Neural crest cell (in vitro differentiated cells): ENCODE measurements around the gene MAML3. TPM values are rescaled to one million over a fixed set of nuclear protein-coding genes. Genes with fewer than 3 reads are reported as not detected.
A peak's percentile ranks its signal among the peaks of the same experiment; 100 is the strongest.

Experiments used
- DNase-seq: peaks from one replicate; pipeline ENCODE4 v3.0.0; 2021; ENCODE audit warnings: low read depth, mixed read lengths, low spot score
- H3K27ac Mint-ChIP-seq: one replicate; pipeline ENCODE4 v1.8.0; 2021; ENCODE audit warnings: mild to moderate bottlenecking, mixed read lengths; ENCODE audit not compliant: unreplicated experiment
- H3K27me3 Mint-ChIP-seq: 2 replicates; pipeline ENCODE4 v1.8.0; 2021; ENCODE audit warnings: low read depth, mild to moderate bottlenecking, mixed read lengths
- H3K36me3 Mint-ChIP-seq: 2 replicates; pipeline ENCODE4 v1.8.0; 2021; ENCODE audit warnings: low read depth, mild to moderate bottlenecking, mixed read lengths
- H3K4me1 Mint-ChIP-seq: 2 replicates; pipeline ENCODE4 v1.8.0; 2021; ENCODE audit warnings: mixed read lengths
- H3K4me3 Mint-ChIP-seq: one replicate; pipeline ENCODE4 v1.8.0; 2021; ENCODE audit warnings: mild to moderate bottlenecking, mixed read lengths
- H3K9me3 Mint-ChIP-seq: 2 replicates; pipeline ENCODE4 v1.8.0; 2021; ENCODE audit warnings: mixed read lengths
- CTCF ChIP-seq: fragments of 200-600 bp; sonication (generic); conservative IDR thresholded peaks from 2 replicates; pipeline ENCODE4 v1.5.0; 2021; ENCODE audit warnings: antibody characterized with exemption, mild to moderate bottlenecking
- total RNA-seq: library from RNA; stranded (reverse); gene quantifications from 2 replicates; pipeline ENCODE4 v1.2.1, GENCODE V29; 2021

MAML3 gene
- total RNA-seq, 1 donor from 2014 or later: 21.8 TPM

DNA sequence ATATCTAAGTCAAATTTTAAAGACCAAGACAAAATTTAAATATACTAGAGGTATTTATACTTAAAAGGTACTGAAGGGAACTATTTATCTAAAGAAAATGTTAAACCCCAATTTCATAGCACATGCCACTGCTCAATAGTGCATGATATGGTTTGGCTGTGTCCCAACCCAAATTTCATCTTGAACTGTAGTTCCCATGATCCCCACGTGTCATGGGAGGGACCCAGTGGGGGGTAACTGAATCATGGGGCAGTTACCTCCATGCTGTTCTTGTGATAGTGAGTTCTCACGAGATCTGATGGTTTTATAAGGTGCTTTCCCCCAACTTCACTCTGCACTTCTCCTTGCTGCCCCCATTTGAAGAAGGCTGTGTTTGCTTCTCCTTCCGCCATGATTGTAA is 32.3 kb downstream of the MAML3 start:
- Mint-ChIP-seq H3K9me3 (no peaks in the 10 kb centered on the region), H3K4me3 (no peak overlapping the region), H3K27ac (peak overlapping the region; percentile 21), H3K27me3 (no peaks in the 10 kb centered on the region), H3K36me3 (no peaks in the 10 kb centered on the region), H3K4me1 (peaks cover 25% of the 10 kb centered on the region)
- no peak for DNase-seq
- TF ChIP-seq CTCF: no peak

GRCh38 chr4:140118931-140119640 is 34.9 kb downstream of the MAML3 start:
- DNase-seq: no peak
- no peak overlapping the region for H3K27ac Mint-ChIP-seq
- no peaks in the 10 kb centered on the region for H3K36me3 Mint-ChIP-seq
- TF ChIP-seq CTCF: no peak
- H3K9me3 Mint-ChIP-seq: no peaks in the 10 kb centered on the region
- H3K4me1 Mint-ChIP-seq: peaks cover 31% of the 10 kb centered on the region
- H3K27me3 Mint-ChIP-seq: no peaks in the 10 kb centered on the region
- no peak overlapping the region for H3K4me3 Mint-ChIP-seq

DNA sequence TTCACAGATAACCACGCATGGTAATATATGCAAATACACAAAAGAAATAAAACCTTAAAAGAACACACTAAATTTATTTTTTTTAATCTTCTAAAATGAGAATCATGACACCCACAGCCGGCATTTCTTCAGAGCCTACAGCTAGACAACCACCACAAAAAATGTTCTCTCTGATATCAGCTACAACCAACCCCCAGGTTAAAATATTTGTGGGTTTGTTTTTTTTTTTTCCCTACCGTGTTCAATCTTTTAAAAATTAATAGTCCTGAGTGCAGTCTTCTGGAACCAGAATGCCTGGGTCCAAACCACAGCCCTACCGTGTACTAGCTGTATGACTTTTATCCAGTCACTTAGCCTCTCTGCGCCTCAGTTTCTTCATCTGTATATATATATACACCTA is 36.0 kb downstream of the MAML3 start:
- Mint-ChIP-seq H3K4me1 (peaks cover 30% of the 10 kb centered on the region), H3K27ac (no peak overlapping the region), H3K27me3 (no peaks in the 10 kb centered on the region), H3K36me3 (no peaks in the 10 kb centered on the region), H3K9me3 (no peaks in the 10 kb centered on the region), H3K4me3 (no peak overlapping the region)
- no peak for DNase-seq
- TF ChIP-seq CTCF: no peak

- no peaks in the 10 kb centered on the region for H3K36me3 Mint-ChIP-seq
- H3K4me1 Mint-ChIP-seq: peaks cover 39% of the 10 kb centered on the region
- H3K4me3 Mint-ChIP-seq: no peak overlapping the region
- no peak for DNase-seq
- no peaks in the 10 kb centered on the region for H3K9me3 Mint-ChIP-seq
- peak overlapping the region; percentile 20 for H3K27ac Mint-ChIP-seq
- no peaks in the 10 kb centered on the region for H3K27me3 Mint-ChIP-seq
- no peak for TF ChIP-seq CTCF
These were observed 37.4 kb downstream of the MAML3 start for GRCh38 chr4:140116442-140117104.

DNA sequence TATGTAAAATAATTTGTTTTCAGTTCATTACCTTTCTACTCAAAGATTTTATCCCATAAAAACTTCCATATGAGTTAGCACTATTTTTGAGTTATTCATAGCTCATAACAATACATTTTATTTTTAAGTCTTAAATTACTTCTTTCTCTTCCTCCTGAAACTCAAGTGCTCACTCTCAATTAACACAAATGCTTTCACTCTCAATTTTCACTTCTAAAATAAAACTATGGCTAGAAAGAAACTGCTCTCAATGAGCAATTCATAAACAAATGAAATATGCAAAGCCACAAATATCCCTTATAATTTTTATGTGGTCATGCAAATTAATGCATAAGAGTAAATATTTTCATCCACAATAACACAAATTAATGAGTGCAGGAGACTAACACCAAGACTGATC is 38.8 kb downstream of the MAML3 start:
- no peaks in the 10 kb centered on the region for H3K9me3 Mint-ChIP-seq
- H3K27ac Mint-ChIP-seq: no peak overlapping the region
- no peak for TF ChIP-seq CTCF
- no peaks in the 10 kb centered on the region for H3K36me3 Mint-ChIP-seq
- no peaks in the 10 kb centered on the region for H3K27me3 Mint-ChIP-seq
- DNase-seq: no peak
- H3K4me1 Mint-ChIP-seq: peaks cover 44% of the 10 kb centered on the region
- H3K4me3 Mint-ChIP-seq: no peak overlapping the region
